Trophoblast cell (in vitro differentiated cells and primary cell): ENCODE measurements around the gene SRPK3.

Source experiments
- DNase-seq, 2 donors: peaks; one replicate each; pipeline ENCODE4 v3.0.0-alpha.2; 2016
- H2AFZ ChIP-seq: 2 replicates; pipeline ENCODE4 v1.6.1; 2013; ENCODE audit warnings: low read length, moderate library complexity, mild to moderate bottlenecking; ENCODE audit not compliant: insufficient read depth, poor library complexity
- H2AK5ac ChIP-seq: 2 replicates; pipeline ENCODE4 v1.6.1; 2013; ENCODE audit warnings: mild to moderate bottlenecking, low read length
- H2BK120ac ChIP-seq: 2 replicates; pipeline ENCODE4 v1.6.1; 2013; ENCODE audit warnings: low read length, mild to moderate bottlenecking, moderate library complexity; ENCODE audit not compliant: insufficient read depth, poor library complexity
- H2BK12ac ChIP-seq: 2 replicates; pipeline ENCODE4 v1.6.1; 2013; ENCODE audit warnings: mild to moderate bottlenecking, low read length, moderate library complexity
- H2BK5ac ChIP-seq: 2 replicates; pipeline ENCODE4 v1.6.1; 2013; ENCODE audit warnings: low read length, low read depth, moderate library complexity, mild to moderate bottlenecking; ENCODE audit not compliant: poor library complexity
- H3K14ac ChIP-seq: 2 replicates; pipeline ENCODE4 v1.6.1; 2013; ENCODE audit warnings: mild to moderate bottlenecking, low read length
- H3K18ac ChIP-seq: 2 replicates; pipeline ENCODE4 v1.6.1; 2013; ENCODE audit warnings: mild to moderate bottlenecking, low read length
- H3K23ac ChIP-seq: 2 replicates; pipeline ENCODE4 v1.6.1; 2013; ENCODE audit warnings: low read length
- H3K27ac ChIP-seq: 2 replicates; pipeline ENCODE4 v1.5.1; 2013; ENCODE audit warnings: low read depth, mild to moderate bottlenecking, inconsistent platforms, low read length, moderate library complexity
- H3K27me3 ChIP-seq: 2 replicates; pipeline ENCODE4 v1.6.1; 2013; ENCODE audit warnings: inconsistent platforms, mild to moderate bottlenecking, low read length, moderate library complexity; ENCODE audit not compliant: insufficient read depth
- H3K36me3 ChIP-seq, 2 experiments: 1 replicate in 1 of 2; 2 replicates in 1 of 2; pipeline ENCODE4 v1.6.1; 2013; ENCODE audit warnings: low read length in 2 of 2, mild to moderate bottlenecking in 2 of 2, moderate library complexity in 1 of 2; ENCODE audit not compliant: insufficient read depth in 2 of 2, control insufficient read depth in 1 of 2
- H3K4ac ChIP-seq: 2 replicates; pipeline ENCODE4 v1.6.1; 2013; ENCODE audit warnings: low read depth, mild to moderate bottlenecking, low read length, moderate library complexity
- H3K4me1 ChIP-seq, 2 experiments: 1 replicate in 1 of 2; 2 replicates in 1 of 2; pipeline ENCODE4 v1.6.1; 2013; ENCODE audit warnings: low read length in 2 of 2, mild to moderate bottlenecking in 2 of 2, moderate library complexity in 1 of 2; ENCODE audit not compliant: insufficient read depth in 2 of 2, control insufficient read depth in 1 of 2
- H3K4me2 ChIP-seq: 2 replicates; pipeline ENCODE4 v1.6.1; 2013; ENCODE audit warnings: inconsistent platforms, mild to moderate bottlenecking, low read length, moderate library complexity
- H3K4me3 ChIP-seq: 2 replicates; pipeline ENCODE4 v1.5.1; 2013; ENCODE audit warnings: mild to moderate bottlenecking, low read depth, low read length, inconsistent platforms
- H3K79me1 ChIP-seq: one replicate; pipeline ENCODE4 v1.6.1; 2013; ENCODE audit warnings: low read length
- H3K79me2 ChIP-seq: 2 replicates; pipeline ENCODE4 v1.6.1; 2013; ENCODE audit warnings: low read length, mild to moderate bottlenecking; ENCODE audit not compliant: control insufficient read depth, insufficient read depth, poor library complexity
- H3K9ac ChIP-seq: 2 replicates; pipeline ENCODE4 v1.6.1; 2013; ENCODE audit warnings: mild to moderate bottlenecking, low read length
- H3K9me3 ChIP-seq: 2 replicates; pipeline ENCODE4 v1.6.1; 2013; ENCODE audit warnings: low read depth, mild to moderate bottlenecking, control low read depth, inconsistent platforms, low read length; ENCODE audit not compliant: insufficient read depth
- H4K12ac ChIP-seq: 2 replicates; pipeline ENCODE4 v1.6.1; 2013; ENCODE audit warnings: low read depth, mild to moderate bottlenecking, low read length, moderate library complexity
- H4K8ac ChIP-seq: 2 replicates; pipeline ENCODE4 v1.6.1; 2013; ENCODE audit warnings: low read depth, mild to moderate bottlenecking, low read length, moderate library complexity
- H4K91ac ChIP-seq: one replicate; pipeline ENCODE4 v1.6.1; 2013; ENCODE audit warnings: low read depth, mild to moderate bottlenecking, low read length, moderate library complexity
- WGBS: extraction: QIAGEN DNeasy Blood & Tissue Kit; methylation state at CpG from one replicate; pipeline ENCODE4 v1.1.7; 2013; ENCODE audit warnings: missing lambda C conversion rate; ENCODE audit not compliant: insufficient read length, insufficient coverage; ENCODE audit errors: extremely low coverage; 5-methylcytosine and 5-hydroxymethylcytosine counted together

The SRPK3 gene

DNA sequence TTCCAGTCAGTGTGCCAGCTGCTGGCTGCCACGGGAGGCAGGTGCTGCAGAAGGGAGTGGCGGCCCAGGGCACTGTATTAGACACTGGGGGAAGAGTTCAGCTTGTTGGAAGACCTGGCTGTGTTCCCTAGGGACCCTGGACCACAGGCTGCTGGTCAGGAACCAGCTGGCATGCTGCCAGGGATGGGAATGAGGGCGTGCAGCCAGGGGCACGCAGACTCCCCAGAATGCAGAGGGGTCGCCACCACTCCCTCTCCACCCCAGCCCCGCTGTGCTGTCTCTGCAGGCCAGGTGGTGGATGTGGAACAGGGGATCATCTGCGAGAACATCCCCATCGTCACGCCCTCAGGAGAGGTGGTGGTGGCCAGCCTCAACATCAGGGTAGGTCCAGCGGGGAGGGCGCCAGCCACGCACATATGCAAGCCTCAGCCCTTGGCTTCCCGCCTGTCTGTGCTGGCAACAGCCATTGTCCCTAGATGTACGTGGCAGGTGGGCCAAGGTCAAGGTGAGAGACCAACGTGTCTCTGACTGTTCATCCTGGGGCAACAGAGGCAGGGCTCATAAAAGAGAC lies 43.9 kb upstream of the SRPK3 start:
- Histone ChIP-seq H3K4me3 (no peak overlapping the region), H3K36me3 (peaks cover 10% of the 10 kb centered on the region in 2 experiments), H3K27ac (no peak overlapping the region), H3K9ac (no peak overlapping the region), H2AFZ (no peak overlapping the region), H3K4ac (no peak overlapping the region), H4K8ac (no peak overlapping the region), H3K18ac (no peak overlapping the region), H4K91ac (no peak overlapping the region), H3K9me3 (peaks cover 4% of the 10 kb centered on the region), H3K4me1 (peaks cover 3 to 4% of the 10 kb centered on the region in 2 experiments), H3K27me3 (no peaks in the 10 kb centered on the region), H3K79me1 (no peaks in the 10 kb centered on the region), H2BK5ac (no peak overlapping the region), H4K12ac (no peak overlapping the region), H3K4me2 (no peak overlapping the region), H3K23ac (no peak overlapping the region), H2BK12ac (no peak overlapping the region), H2BK120ac (no peak overlapping the region), H3K79me2 (no peaks in the 10 kb centered on the region), H2AK5ac (no peak overlapping the region), H3K14ac (no peak overlapping the region)
- WGBS, result no CpG with 5 or more reads among the region's 15 CpGs
- no peak for DNase-seq

DNA sequence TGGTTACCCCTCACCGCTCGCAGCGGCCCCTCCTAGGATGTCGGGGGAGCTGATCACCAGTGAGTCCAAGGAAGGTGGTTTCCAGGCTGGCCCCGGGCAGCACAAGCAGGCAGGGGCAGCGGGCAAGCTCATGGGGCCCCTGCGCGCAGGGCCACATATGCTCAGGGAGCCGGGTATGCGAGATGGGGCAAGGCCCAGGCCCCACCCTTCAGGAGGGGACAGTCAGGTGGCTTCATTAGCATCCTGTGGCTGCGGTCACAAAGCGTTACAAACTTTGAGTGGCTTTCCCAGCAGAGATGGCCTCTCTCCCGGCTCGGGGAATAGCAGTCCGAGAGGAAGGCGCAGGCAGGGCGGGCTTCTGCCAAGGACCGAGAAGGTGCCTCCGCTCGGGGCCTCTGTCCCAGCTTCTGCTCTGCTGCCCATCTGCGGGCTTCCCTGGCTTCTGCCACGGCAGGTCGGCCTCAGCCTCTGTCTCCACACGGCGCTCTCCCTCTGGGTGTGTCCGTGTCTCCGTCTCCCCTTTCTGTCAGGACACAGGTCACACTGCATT lies 42.7 kb upstream of the SRPK3 start:
- H3K14ac ChIP-seq, result no peak overlapping the region
- no peak overlapping the region for H4K8ac ChIP-seq
- peaks cover 10% of the 10 kb centered on the region in 2 experiments for H3K36me3 ChIP-seq
- no peak overlapping the region for H2BK5ac ChIP-seq
- H3K9ac ChIP-seq, result no peak overlapping the region
- H3K18ac ChIP-seq, result no peak overlapping the region
- no peaks in the 10 kb centered on the region for H3K27me3 ChIP-seq
- H4K91ac ChIP-seq, result no peak overlapping the region
- no peaks in the 10 kb centered on the region for H3K79me1 ChIP-seq
- no peak overlapping the region for H3K27ac ChIP-seq
- H3K4me2 ChIP-seq, result no peak overlapping the region
- H3K23ac ChIP-seq, result no peak overlapping the region
- no peak overlapping the region for H3K4me3 ChIP-seq
- peaks cover 4% of the 10 kb centered on the region for H3K9me3 ChIP-seq
- H4K12ac ChIP-seq, result no peak overlapping the region
- WGBS, result no CpG with 5 or more reads among the region's 27 CpGs
- H2BK120ac ChIP-seq, result no peak overlapping the region
- H3K4ac ChIP-seq, result no peak overlapping the region
- peaks cover 4% of the 10 kb centered on the region in 2 experiments for H3K4me1 ChIP-seq
- no peak for DNase-seq
- no peaks in the 10 kb centered on the region for H3K79me2 ChIP-seq
- no peak overlapping the region for H2AFZ ChIP-seq
- H2AK5ac ChIP-seq, result no peak overlapping the region
- no peak overlapping the region for H2BK12ac ChIP-seq

GRCh38 chrX:153739754-153740486 lies 40.9 kb upstream of the SRPK3 start:
- Histone ChIP-seq H2BK120ac (no peak overlapping the region), H4K8ac (no peak overlapping the region), H3K4me1 (peaks cover 13 to 16% of the 10 kb centered on the region in 2 experiments), H3K14ac (no peak overlapping the region), H3K79me2 (no peaks in the 10 kb centered on the region), H3K18ac (no peak overlapping the region), H3K4ac (no peak overlapping the region), H2BK12ac (no peak overlapping the region), H2BK5ac (no peak overlapping the region), H2AFZ (no peak overlapping the region), H3K9me3 (peaks cover 4% of the 10 kb centered on the region), H4K12ac (no peak overlapping the region), H3K23ac (no peak overlapping the region), H4K91ac (no peak overlapping the region), H3K4me3 (no peak overlapping the region), H3K9ac (no peak overlapping the region), H3K27me3 (no peaks in the 10 kb centered on the region), H2AK5ac (no peak overlapping the region), H3K27ac (no peak overlapping the region), H3K36me3 (peaks cover 10% of the 10 kb centered on the region in 2 experiments), H3K79me1 (peaks cover 2% of the 10 kb centered on the region), H3K4me2 (no peak overlapping the region)
- DNase-seq, result peak; percentile 87 to 89
- no CpG with 5 or more reads among the region's 29 CpGs for WGBS

DNA sequence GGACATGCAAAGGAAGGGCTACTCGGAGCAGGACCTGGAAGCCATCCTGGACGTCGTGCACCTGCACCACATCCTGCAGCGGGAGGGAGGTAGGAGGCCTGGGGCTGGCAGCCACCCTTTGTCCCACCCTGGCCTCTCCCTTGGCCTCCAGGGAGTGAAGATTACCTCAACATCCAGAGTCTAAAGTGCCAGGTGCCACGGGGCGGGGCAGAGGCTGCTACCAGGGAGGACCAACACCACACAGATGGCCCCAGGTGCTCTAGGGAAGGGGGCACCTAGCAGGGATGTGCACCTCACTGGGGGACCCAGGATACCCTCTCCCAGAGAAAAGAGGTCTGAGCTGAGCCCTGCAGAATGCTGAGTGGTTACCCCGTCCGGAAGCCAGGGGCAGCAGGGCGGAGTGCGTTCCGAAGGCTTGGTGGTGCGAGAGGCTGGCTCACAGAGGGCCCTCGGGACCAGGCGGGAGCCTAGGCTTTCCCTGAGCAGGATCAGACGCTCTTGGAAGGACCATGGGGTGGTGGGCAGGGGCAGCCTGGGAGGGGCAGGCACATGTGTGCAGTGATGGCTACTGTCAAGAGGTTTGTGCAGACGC lies 40.1 kb upstream of the SRPK3 start:
- Histone ChIP-seq H3K36me3 (peaks cover 10% of the 10 kb centered on the region in 2 experiments), H2BK120ac (no peak overlapping the region), H3K9ac (no peak overlapping the region), H3K27me3 (no peaks in the 10 kb centered on the region), H4K8ac (no peak overlapping the region), H3K4me2 (no peak overlapping the region), H3K4me1 (peaks cover 13 to 16% of the 10 kb centered on the region in 2 experiments), H3K23ac (no peak overlapping the region), H2AFZ (no peak overlapping the region), H2AK5ac (no peak overlapping the region), H3K4ac (no peak overlapping the region), H3K18ac (no peak overlapping the region), H3K79me2 (no peaks in the 10 kb centered on the region), H3K14ac (no peak overlapping the region), H3K27ac (no peak overlapping the region), H2BK5ac (no peak overlapping the region), H3K9me3 (peaks cover 4% of the 10 kb centered on the region), H3K4me3 (no peak overlapping the region), H2BK12ac (no peak overlapping the region), H4K12ac (no peak overlapping the region), H4K91ac (no peak overlapping the region), H3K79me1 (peaks cover 2% of the 10 kb centered on the region)
- no CpG with 5 or more reads among the region's 16 CpGs for WGBS
- DNase-seq, result no peak
